Measurements from ENCODE around the gene PAK1. TPM values are rescaled to one million over a fixed set of nuclear protein-coding genes. Genes with fewer than 3 reads are reported as not detected.
"Not testable (repeated sequence)": the region's sequence is repeated elsewhere in the genome, so short reads cannot be mapped to it uniquely, and the experiment has no call there.

The PAK1 gene
- total RNA-seq, 6 donors from 2014 or later, result 14.9 to 49.2 (median 30.1) TPM

- H3K4me3 ChIP-seq, result no peak overlapping the region
- ATAC-seq (ENCODE audit: low FRiP score in 2 of 2) (no peak), DNase-seq (no peak)
- TF ChIP-seq POLR2AphosphoS5 (IDR thresholded peaks at IDR 0.05) (no peak), CTCF (IDR thresholded peaks at IDR 0.05) (no peak), EP300 (IDR thresholded peaks at IDR 0.05) (no peak), POLR2A (IDR thresholded peaks at IDR 0.05) (no peak)
- no peak overlapping the region for H3K27ac ChIP-seq
- no peaks in the 10 kb centered on the region for H3K9me3 ChIP-seq
- peaks cover 0 to 8% (median 0%) of the 10 kb centered on the region in 4 donors for H3K4me1 ChIP-seq
- WGBS, 2 donors, result 45 to 66% methylated on average over 2 of the region's 2 CpGs
- no peaks in the 10 kb centered on the region for H3K27me3 ChIP-seq
- no peaks in the 10 kb centered on the region for H3K36me3 ChIP-seq
These were observed 89.3 kb downstream of the PAK1 start for GRCh38 chr11:77384571-77384970.

DNA sequence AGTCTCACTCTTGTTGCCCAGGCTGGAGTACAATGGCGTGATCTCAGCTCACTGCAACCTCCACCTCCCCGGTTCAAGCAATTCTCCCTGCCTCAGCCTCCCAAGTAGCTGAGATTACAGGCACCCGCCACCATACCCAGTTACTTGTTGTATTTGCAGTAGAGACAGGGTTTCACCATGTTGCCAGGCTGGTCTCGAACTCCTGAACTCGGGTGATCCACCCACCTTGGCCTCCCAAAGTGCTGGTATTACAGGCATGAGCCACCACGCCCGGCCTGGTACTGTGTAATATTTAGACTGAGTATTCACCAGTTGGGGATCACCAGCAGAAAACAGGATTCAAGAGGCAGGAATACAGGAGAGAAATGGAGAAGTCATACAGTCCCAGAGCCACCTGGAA, 90.5 kb downstream of the PAK1 start:
- H3K27me3 ChIP-seq; H3K4me1 ChIP-seq; DNase-seq; H3K27ac ChIP-seq; ATAC-seq (ENCODE audit: low FRiP score in 2 of 2); H3K4me3 ChIP-seq; H3K36me3 ChIP-seq; H3K9me3 ChIP-seq: not testable (repeated sequence)
- 88 to 97% methylated on average over 7 of the region's 7 CpGs for WGBS, 2 donors

DNA sequence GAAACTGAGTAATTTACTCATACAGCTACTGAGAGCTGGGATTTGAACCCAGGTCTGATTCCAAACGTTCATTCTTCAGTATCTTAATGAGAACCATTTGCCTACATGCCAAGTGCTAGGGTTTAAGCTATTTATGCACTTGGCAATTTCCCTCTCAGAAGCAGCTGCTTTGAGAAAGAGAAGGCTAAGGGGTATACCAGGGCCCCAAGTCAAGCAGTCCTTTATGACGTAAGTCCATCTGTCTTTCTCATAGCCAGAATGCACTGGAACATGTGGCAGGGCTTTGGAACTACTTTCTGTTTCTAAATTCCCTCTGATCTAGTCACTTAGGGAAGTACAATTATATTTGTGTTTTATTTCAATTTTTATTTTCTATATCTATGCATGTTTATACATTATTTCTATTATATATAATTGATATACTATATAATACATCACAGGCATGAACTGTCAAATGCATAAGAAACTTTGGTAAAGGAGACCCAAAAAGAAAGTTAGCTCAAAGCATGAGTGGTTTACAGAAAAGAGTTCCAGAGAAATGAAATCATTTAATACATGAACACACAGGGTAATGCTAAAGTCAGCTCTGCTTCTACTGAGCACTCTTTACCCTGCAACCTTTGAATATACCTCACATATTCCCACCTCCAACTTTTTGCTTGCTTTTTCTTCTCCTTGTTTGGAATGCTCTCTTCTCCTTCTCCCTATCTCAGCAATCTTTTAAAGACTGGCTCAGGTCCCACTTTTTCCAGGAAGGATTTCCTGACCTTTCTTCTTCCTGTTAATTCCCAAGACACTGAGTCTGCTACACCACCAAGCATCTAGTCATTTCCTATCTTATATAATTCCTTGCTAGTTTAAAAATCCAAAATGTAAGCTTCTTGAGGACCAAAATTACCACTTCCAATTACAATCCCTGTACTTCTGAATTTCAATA, 91.9 kb downstream of the PAK1 start:
- Histone ChIP-seq H3K4me3 (no peak overlapping the region), H3K36me3 (peaks cover 0 to 5% (median 0%) of the 10 kb centered on the region in 4 donors), H3K27ac (no peak overlapping the region), H3K4me1 (peaks cover 0 to 8% (median 0%) of the 10 kb centered on the region in 4 donors), H3K9me3 (no peaks in the 10 kb centered on the region), H3K27me3 (no peaks in the 10 kb centered on the region)
- DNase-seq (no peak), ATAC-seq (ENCODE audit: low FRiP score in 2 of 2) (peak in 1 of 2 donors; percentile 38)
- TF ChIP-seq POLR2A (IDR thresholded peaks at IDR 0.05), result no peak
- no peak for TF ChIP-seq CTCF (IDR thresholded peaks at IDR 0.05)
- no peak for TF ChIP-seq EP300 (IDR thresholded peaks at IDR 0.05)
- TF ChIP-seq POLR2AphosphoS5 (IDR thresholded peaks at IDR 0.05), result no peak
- 51 to 64% methylated on average over 2 of the region's 2 CpGs for WGBS, 2 donors

DNA sequence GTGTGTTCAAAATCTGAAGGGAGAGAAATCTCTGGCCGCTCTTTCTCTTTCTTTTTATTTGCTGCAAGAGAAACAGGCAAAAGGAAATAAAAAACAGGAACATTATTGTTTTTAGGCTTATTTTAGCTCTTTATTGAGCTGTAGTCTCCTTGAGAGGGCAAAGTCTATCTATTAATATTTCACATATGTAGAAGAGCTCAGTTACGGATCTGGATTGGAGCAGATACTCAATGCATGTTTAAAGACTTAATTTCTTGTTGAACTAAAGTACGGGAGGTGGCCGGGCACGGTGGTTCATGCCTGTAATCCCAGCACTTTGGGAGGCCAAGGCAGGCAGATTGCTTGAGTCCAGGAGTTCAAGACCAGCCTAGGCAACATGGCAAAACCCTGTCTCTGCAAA, 94.0 kb downstream of the PAK1 start:
- H3K36me3 ChIP-seq, result peaks cover 0 to 5% (median 0%) of the 10 kb centered on the region in 4 donors

More for the DNA sequence above, 94.0 kb downstream of the PAK1 start:
- Histone ChIP-seq H3K27me3 (no peaks in the 10 kb centered on the region), H3K4me3 (no peak overlapping the region), H3K4me1 (peaks cover 0 to 8% (median 0%) of the 10 kb centered on the region in 4 donors), H3K9me3 (no peaks in the 10 kb centered on the region), H3K27ac (no peak overlapping the region)
- 95 to 98% methylated on average over 5 of the region's 5 CpGs for WGBS, 2 donors
- no peak for ATAC-seq (ENCODE audit: low FRiP score in 2 of 2)
- no peak for DNase-seq
- no peak for TF ChIP-seq POLR2A (IDR thresholded peaks at IDR 0.05)
- no peak for TF ChIP-seq POLR2AphosphoS5 (IDR thresholded peaks at IDR 0.05)
- TF ChIP-seq EP300 (IDR thresholded peaks at IDR 0.05), result no peak
- no peak for TF ChIP-seq CTCF (IDR thresholded peaks at IDR 0.05)
